GM19351 (cell line): ENCODE measurements around the gene LRP1B.
"Not testable (repeated sequence)": the region's sequence is repeated elsewhere in the genome, so short reads cannot be mapped to it uniquely, and the experiment has no call there.

Source experiments
- ATAC-seq: cut with Tn5 transposase; IDR thresholded peaks from one replicate; pipeline ENCODE4 v1.9.1; 2021; ENCODE audit warnings: mild to moderate bottlenecking, moderate library complexity; ENCODE audit not compliant: unreplicated experiment

The LRP1B gene

GRCh38 chr2:141201016-141201565, 929.7 kb downstream of the LRP1B start:
- no peak for ATAC-seq

DNA sequence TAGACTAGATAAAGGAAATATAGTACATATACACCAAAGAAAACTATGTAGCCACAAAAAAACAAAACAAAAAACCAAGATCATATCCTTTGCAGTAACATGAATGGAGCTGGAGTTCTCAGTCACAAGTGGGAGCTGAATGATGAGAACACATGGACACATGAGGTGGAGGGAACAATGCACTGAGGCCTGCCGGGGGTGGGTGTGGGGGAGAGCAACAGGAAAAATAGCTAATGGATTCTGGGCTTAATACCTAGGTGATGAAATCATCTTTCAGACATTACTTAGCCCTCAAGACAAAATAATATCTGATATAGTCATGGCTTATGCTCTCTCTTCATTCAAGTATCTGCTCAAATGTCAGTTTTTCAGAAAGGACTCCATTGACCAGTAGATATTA, 930.6 kb downstream of the LRP1B start:
- no peak for ATAC-seq

DNA sequence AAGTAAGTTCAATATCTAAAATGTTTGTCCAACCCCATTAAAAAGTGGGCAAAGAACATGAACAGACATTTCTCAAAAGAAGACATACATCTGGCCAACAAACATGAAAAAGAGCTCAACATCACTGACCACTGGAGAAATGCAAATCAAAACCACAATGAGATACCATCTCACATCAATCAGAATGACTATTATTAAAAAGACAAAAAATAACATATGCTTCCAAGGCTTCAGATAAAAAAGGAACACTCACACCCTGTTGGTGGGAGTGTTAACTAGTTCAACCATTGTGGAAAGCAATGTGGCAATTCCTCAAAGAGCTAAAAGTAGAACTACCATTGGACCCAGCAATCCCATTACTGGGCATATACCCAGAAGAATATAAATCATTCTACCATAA, 931.1 kb downstream of the LRP1B start:
- ATAC-seq = no peak

- no peak for ATAC-seq
Measured at GRCh38 chr2:141195087-141195486, 935.7 kb downstream of the LRP1B start.

DNA sequence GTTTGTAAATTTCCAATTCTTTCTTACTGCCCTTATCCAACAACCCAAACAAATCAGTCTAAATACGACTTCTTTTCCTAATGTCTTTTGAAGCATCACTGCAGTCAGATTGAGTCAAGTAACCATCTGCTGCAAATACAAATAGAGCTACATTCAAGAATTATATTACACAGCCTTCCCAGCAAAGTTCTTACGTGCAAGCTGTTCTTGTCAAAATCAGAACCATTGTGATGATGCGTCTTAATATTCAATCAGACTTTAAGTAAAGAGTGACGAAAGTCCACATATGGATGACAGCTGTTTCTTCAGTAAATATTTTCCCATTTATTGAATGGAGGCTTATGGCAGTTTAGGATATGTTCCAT, 943.8 kb downstream of the LRP1B start:
- ATAC-seq = no peak

GRCh38 chr2:141186413-141187074, 944.3 kb downstream of the LRP1B start:
- ATAC-seq = no peak

GRCh38 chr2:141182246-141182645, 948.6 kb downstream of the LRP1B start:
- no peak for ATAC-seq

- ATAC-seq = not testable (repeated sequence)
Measured at GRCh38 chr2:141169117-141169516, 961.7 kb downstream of the LRP1B start.

GRCh38 chr2:141162314-141162713, 968.5 kb downstream of the LRP1B start:
- ATAC-seq = no peak

DNA sequence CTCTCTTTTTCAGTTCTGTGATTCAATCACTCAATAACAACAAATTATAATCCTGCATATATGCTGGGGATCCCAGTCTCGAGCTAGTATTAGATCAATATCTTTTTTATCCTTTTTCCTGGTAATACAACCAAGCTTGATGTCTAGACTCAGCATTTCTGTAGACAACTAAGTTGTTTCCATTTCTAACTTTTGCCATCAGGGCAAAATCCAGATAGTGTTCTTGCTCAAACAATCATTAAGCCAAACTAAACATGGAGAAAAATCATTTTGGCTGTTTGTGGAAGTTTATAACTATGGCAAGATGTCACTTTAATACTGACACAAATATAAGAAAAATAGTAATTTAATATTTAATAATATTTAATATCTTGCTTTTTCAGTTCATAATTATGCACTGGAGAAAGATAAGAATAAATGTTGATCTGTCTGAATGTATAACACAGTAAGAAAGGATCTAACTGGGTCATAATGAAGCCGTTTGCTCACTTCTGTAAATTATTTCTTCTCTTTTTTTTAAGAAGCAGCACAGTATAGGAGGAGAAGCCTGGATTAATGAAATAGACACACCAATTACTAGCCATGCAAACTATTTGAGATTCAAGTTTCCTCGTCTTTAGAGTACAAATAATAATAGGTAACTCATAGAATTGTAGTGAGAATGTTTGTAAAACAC, 979.1 kb downstream of the LRP1B start:
- no peak for ATAC-seq

GRCh38 chr2:141142025-141142424, 988.8 kb downstream of the LRP1B start:
- no peak for ATAC-seq

DNA sequence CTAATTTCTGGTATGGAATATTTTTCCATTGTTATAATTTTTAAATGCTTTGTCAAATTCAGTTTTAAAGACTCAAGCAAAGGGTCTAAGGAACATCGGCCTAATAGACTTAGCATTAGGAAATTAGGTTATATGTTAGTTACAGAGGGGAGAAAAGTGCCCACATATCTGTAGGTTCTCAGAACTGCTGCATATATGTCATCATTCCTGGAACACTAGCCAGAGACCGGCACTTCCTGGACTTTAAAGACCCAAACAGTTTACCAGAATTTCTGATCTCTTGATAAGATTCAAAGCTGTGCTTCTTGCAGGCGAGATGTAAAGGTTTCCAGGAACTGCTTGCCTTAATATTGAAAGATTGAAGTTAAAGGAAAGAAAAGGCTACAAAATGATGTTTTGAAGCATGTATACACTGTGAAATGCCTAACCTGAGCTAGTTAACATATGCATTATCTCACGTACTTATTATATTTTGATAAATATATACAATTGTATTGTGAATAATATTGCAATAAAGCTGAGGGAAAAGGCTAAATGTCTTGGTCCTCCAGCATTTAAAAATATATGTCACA, 993.6 kb downstream of the LRP1B start:
- no peak for ATAC-seq

GRCh38 chr2:141133883-141134282, 996.9 kb downstream of the LRP1B start:
- ATAC-seq = no peak

GRCh38 chr2:141125432-141125831, 1005.4 kb downstream of the LRP1B start:
- no peak for ATAC-seq

DNA sequence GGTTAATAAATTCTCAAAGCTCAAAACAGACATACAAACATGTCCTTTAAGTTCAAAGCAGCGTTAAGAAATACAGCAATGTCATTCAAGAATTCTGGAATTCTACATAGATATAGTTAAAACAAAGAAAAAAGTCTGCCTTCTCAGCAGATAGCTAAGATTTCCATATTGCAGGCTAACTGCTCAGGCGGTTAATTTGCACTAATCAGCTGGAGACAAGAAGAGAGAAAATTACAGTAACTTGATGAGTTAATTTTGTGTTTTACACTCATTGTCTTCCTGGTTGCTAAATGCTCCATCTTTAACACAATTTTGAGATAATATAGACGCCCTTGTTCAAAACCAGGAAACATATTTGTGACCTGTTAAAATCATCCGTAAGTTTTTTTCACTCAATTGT, 1012.0 kb downstream of the LRP1B start:
- ATAC-seq = no peak

DNA sequence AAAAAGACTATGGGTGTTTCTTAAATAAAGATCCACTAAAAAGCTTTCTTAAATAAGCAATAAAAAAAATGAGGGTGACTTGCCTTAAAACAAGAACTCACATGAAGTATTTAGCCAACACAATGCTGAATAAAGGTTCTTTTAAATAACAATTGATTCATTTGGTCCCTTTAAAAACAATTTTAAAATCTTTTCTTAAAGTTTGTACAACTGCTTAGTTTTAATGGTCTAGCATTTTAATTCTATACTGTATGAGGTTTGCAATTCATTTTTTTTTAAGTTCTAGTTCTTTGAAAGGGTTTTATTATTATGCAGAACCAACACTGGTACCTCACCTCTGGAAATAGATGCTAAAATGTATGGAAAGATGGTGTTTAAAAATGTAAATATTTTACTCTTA, 1017.5 kb downstream of the LRP1B start:
- no peak for ATAC-seq

GRCh38 chr2:141109633-141110032, 1021.2 kb downstream of the LRP1B start:
- ATAC-seq = no peak

GRCh38 chr2:141105763-141106162, 1025.1 kb downstream of the LRP1B start:
- no peak for ATAC-seq

DNA sequence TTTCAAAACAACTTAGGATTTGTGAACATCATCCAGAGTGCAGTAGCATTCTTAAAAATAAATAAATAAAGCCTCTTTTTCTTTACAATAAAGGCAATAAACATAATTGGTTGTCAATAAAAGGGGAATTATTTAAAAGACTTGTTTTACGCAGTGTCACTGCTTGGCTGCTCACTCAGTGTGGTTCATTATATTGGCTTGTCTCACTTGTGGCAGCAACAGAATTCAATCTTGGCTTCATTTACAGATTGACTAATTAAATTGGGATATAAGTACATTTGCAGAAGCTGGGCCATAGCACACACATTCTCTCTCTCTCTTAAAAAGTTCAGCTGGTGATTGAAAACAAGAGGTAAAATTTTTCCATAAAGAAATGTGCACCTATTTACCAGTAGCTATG, 1027.6 kb downstream of the LRP1B start:
- no peak for ATAC-seq

DNA sequence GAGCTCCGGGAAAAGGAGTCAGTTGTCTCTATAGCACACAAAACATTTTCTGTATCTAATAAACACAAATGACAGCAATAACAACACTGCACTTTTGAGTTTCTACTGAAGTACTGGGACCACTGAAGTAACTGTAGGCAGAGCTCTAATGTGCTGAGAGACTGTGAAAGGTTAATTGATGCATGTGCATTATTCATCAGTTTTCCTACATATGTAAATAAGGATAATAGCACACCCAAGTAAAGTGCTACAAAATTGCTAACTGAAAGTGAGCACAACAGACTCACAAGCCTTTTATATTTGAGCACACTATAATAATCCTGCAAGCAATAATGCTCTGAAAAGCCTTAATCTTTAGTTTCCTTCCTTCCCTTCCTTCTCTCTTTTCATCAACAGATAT, 1051.6 kb downstream of the LRP1B start:
- no peak for ATAC-seq

- no peak for ATAC-seq
Measured at GRCh38 chr2:141075753-141076152, 1055.1 kb downstream of the LRP1B start.

DNA sequence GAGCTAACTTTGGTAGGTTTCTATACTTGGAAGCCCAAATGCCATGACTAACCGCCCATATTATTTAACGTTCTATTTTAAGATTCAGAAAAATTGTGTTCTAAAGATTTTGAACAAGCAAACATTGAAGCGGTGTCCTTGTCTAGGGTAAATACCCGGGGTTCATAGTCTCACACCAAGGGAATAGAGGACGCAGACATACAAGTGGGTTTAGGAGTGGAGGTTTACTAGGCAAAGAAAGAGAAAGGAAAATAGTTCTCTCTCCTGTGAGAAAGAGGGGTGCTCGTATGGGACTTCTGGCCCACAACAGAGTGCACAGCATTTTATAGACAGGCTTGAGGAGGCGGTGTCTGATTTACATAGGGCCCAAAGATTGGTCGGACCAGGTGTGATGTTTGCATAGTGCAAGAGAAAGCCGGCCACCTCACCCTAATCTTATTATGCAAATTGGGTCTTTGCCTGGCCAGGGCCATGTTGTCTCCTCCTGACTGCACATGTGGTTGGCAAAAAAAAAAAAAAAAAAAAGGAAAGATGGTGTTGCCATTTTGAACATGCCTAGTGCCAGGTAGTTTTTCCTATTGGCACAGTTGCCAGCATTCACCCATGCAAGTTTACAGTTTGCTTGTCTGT, 1062.6 kb downstream of the LRP1B start:
- ATAC-seq = no peak
